ENCODE data around the gene GALNT14.

The GALNT14 gene

DNA sequence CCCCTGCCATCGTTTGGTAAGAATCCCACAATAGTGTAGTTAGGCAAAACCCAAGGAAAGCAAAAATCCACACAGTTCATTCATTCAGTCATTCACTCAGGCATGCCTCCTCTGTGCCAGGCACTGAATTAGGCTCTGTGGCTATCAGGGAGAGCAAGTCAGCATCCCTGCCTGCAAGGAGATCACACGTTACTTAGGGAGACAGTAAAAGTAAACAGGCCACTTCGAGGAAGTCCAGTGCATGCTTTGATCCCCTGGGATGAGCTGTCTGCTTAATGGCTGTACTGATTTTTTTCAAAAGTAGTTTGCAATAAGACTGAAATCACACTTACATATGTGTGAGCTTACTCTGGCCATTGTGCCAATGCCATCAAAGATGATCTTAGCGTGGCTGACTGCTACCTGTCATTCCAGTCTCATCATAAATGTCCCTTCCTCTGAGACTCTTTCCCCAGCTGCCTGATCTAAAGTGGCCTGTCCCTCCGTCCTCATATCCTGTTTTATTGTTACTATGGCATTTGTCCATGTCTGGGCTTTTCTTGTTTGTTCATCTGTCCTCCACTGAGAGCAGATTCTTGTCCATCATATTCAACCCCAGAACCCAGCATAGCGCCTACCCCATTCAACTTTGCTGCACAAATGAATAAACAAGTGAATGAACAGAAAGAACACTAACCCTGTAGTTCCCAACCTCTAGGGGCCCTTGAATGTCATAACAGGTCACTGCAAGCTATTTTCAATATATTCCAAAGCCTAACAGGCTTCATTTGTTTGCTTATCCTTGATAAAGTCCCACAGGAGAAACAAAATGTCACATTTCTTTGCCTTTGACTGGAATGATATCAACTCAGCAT is 84.1 kb downstream of the GALNT14 start:
- no peak for DNase-seq

DNA sequence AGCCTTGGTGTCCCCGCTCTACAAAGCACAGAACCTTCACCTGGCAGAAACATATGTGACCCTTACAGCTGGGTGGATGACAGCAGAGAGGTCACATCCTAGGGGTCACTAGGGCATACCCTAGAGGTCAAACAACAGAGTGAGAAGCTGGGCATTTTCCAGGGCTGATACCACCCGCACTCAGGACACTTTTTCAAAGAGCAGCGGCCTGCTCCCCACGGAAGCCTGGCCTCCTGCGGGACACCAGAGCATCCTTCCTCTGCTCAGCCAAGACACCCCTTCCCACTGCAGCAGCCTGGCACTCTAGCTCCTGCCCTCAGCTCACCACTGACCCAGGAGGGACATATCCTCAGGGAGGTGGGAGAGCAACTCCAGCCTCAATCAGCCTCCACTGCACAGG is 86.0 kb downstream of the GALNT14 start:
- DNase-seq: no peak

DNA sequence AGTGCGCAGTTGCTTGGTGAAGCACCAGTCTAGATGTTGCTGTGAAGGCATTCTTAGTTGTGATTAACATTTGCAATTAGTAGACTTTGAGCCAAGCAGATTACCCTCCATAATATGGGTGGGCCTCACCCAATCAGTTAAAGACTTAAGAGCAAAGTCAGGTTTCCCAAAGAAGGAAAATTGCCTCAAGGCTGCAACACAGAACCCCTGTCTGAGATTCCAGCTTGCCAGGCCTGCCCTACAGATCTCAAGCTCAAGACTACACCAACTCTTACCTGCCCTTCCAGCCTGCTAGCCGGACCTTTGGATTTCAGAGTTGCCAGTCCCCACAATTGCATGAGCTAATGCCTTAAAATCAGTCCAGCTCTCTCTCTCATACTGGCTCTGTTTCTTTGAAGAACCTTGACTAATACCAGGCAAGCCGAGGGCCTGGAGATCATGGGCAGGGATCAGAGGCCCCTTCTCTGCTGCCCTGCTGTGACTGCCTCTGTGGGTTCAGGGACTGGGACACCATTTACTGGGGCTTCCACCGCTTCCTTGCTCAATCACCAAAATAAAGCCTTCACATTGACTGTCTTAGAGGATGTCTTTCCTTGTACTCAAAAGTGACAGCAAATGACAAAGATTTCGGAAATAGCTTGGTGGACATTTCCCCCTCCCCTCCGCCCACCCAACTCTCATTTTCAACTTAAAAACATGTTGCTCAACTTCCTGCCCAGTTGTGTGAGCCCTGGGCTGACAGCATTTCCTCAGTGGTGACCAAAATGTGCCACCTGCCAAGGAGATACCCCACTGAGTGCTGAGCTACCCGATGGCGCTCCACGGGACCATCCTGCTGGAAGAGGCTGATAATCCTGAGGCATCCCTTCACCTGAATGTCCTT is 86.7 kb downstream of the GALNT14 start:
- no peak for DNase-seq

- no peak for DNase-seq
These were observed 88.2 kb downstream of the GALNT14 start for GRCh38 chr2:31049916-31050588.

DNA sequence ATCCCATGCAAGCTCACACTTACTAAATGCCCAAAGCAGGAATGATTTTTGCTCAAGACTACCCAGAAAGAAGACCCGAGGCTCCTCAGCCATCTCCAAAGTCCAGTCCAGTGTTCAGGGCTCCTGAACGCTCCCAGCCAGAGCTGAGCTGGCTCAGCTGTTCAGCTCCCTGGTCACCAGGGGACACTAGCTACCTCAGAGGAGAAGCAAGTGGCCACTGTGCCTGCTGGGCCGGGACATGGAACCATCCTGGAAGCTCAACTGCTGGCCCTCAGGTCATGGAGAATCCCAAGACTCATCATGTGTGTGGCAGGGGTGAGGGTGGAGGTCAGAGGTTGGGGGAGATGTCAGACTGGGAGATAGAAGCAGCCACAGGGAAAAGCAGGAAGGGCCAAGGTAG is 89.0 kb downstream of the GALNT14 start:
- no peak for DNase-seq

DNA sequence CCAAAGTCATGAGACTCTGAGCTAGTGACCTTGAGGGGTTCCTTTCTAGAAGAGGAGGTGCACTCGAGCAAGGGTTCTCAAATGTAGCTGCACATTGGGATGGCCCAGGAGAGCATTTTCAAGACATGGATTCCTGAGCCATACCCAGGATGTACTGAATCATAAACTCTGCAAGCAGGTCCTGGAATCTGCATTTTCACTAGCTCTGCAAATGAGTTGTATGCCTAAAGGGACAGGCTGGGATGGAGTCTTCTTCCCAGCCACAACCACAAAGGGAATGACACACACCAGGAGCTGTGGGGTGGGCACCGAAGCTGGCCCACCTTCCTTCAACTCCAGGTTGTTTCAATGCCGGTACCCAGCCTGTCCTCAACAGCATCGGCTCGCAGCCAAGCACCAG is 90.6 kb downstream of the GALNT14 start:
- no peak for DNase-seq

GRCh38 chr2:31038385-31038784 is 99.9 kb downstream of the GALNT14 start:
- DNase-seq: no peak

DNA sequence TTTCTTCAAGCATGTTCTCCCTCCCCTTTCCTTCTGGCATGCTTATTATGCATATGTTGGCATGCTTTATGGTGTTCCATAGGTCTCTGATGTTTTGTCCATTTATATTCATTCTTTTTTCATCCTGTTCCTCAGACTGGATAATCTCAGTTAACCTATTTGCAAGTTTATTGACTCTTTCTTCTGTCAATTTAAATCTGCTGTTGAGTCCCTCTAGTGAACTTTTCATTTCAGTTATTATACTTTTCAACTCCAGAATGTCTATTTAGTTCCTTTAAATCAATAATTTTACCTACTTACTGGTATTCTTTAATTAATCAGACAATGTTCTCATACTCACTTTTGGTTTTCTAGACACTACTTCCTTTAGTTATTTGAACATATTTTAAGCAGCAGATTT is 101.2 kb downstream of the GALNT14 start:
- no peak for DNase-seq

DNA sequence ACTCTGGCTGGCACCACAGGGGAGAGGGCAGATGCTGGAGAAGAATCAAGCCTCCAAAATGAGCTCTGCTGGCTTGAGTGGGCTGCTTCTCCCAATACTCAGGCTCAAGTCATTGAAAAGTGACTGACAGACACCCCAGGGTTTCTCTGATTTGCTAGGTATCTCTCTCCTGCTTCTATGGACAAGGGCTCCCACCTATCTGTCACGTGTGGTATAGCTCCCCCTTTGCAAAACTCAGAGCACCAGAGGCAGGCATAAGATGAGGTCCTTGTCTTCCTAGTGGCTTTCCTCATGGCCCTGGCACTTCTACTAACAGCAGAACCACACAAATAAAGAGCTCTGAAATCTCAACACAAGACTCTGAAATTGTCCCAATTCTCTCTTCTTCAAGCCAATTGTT is 105.2 kb downstream of the GALNT14 start:
- DNase-seq: no peak

GRCh38 chr2:31032475-31032874 is 105.8 kb downstream of the GALNT14 start:
- no peak for DNase-seq

DNA sequence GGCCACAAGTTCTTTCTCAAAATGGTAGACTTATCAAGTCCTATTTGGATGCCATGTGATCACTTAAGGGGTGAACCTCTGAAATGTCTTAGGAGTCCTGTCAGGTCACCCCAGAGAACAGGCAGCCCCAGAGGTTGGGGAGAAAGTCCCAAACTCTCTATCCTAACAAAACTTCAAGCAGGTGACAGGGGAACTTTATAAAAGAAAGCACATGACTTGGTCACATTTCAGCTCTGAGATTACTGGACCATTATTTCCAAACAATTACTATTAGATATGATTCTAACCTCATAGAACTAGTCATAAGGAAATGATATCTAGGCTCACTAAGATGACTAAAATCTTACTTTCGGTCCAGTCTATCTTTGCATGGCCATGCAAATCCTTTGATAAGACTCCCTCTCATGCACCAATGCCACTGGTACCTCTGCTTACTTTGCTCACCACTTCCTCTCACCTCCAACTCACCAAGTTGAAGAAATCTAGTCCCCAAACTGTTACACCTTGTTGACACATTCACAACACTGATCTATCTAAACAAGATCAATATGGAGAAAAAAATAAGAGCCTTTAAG is 107.0 kb downstream of the GALNT14 start:
- no peak for DNase-seq

DNA sequence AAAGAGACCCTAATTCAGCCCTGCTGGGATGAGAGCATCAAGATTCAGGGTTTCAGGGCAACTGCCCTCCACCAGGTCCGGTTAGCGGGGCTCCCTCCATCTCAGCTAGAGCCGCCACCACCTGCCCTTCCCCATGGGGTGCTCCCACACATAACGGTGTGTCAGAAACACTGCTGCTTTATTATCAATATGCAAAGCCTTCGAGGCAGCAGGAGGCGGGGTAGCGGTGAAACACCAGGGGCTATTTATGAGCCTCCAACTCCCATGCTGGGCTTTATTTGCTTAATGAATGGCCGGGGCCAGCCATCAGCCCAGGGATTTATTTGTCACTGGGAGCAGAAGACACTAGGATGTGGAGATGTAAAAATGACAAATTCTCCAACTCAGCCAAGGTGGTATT is 109.8 kb downstream of the GALNT14 start:
- DNase-seq: no peak

DNA sequence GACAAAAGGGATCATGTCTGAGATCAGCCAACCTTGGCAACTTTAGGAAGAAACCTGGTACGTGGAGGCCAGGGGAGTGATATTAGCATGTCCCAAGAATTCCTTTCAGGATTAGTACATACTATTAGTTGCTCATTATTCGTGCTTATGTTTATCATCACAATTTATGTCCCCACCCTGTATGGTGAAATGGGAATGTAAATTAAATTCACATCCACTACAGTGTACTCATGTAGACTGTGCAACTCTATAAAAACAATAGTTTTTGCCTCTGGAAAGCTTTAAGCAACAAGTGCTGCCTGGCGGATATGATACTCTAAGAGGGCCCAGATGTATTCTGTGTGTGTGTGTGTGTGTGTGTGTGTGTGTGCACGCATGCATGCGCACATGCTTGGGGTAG is 110.7 kb downstream of the GALNT14 start:
- DNase-seq: no peak

- DNase-seq: no peak
These were observed 114.7 kb downstream of the GALNT14 start for GRCh38 chr2:31023541-31023940.

- no peak for DNase-seq
These were observed 117.5 kb downstream of the GALNT14 start for GRCh38 chr2:31020713-31021112.

DNA sequence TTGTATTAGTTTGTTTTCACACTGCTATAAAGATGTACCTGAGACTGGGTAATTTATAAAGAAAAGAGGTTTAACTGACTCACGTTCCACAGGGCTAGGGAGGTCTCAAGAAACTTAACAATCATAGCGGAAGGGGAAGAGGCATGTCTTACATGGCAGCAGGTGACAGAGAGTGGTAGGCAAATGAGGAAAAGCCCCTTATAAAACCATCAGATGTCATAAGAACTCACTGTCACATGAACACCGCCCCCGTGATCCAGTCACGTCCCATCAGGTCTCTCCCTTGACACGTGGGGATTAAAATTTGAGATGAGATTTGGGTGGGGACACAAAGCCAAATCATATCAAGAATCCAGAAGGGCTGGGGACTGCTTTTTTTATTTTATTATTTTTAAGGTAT is 120.0 kb downstream of the GALNT14 start:
- DNase-seq: no peak

DNA sequence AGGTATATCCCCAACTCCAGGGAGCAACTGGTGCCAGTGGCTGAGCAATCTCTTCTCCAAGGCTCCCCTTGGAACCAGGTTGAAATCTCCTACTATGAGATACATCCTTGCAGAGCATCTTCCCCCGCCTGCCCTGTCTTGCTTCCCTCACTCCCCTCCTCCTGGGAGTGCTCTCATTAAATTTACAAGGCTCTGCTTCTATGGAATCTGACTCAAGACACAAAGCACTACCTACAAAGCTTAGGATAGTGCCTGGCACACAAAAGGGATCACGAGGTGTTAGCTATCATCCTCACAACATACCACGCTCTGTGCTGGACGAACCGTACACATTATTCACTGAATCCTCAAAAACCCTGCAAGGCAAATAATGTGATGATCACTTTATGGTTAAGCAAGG is 121.6 kb downstream of the GALNT14 start:
- no peak for DNase-seq

DNA sequence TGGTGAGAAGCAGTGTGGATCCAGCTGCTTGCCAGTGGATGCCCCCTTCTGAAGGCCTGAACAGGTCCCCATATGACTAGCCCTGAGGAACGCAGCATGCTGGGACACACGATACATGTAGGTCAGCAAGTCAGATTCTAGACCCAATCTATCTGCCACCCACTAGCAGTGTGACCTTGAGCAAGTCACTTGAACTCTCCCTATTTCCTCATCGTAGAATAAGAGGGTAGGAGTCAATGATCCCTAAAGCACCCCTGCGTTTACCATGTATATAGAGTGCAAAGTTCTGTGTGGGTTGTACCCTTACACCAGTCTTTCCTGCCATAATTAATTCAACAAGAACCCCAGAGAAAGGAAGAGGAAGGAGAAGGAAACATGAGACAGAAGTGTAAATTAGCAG is 123.7 kb downstream of the GALNT14 start:
- no peak for DNase-seq

DNA sequence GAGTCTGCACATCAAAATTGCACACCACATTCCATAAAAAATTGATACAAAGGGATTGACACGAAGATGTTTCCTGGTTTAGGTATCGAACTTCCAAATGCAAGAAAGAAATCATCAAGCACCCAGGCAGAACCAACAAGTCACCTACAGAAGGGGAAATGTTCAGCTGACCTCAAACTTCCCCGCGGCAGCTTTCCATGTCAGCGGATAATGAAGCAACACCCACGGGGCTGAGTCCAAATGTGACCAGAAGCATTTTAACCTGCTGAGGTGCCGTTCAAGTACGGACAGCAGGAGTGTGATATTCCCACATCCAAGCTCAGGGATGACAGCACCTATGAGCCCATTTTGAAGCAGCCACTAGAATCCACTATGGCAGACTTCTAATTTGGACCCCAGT is 124.9 kb downstream of the GALNT14 start:
- no peak for DNase-seq

DNA sequence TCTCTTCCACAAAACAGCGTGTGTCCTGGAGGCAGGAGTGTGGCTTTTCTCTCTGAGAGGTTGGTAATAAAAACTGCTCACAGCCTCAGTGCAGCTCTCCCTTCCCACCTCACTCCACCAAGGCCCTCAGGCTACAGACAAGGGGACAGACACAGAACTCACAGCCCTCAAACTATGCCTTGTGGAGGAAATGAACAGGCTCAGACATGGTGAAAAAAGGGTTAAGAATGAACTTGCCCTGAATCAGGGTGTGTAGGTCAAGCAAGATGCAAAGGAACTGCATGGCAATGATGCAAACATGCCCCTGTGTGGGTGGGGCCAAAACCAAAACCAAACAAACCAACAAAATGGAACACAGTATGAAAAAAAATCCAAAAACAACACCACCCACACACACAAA is 125.8 kb downstream of the GALNT14 start:
- DNase-seq: no peak

GRCh38 chr2:31011587-31011986 is 126.7 kb downstream of the GALNT14 start:
- DNase-seq: no peak

- no peak for DNase-seq
These were observed 129.6 kb downstream of the GALNT14 start for GRCh38 chr2:31008561-31009114.

- no peak for DNase-seq
These were observed 134.0 kb downstream of the GALNT14 start for GRCh38 chr2:31004257-31004656.

Measured in RPMI8226 (cell line).